Measurements from ENCODE around the gene CSNK1D. TPM values are rescaled to one million over a fixed set of nuclear protein-coding genes. Genes with fewer than 3 reads are reported as not detected.

CSNK1D gene
- total RNA-seq, 1 experiment from 2014 or later, result 137 TPM

DNA sequence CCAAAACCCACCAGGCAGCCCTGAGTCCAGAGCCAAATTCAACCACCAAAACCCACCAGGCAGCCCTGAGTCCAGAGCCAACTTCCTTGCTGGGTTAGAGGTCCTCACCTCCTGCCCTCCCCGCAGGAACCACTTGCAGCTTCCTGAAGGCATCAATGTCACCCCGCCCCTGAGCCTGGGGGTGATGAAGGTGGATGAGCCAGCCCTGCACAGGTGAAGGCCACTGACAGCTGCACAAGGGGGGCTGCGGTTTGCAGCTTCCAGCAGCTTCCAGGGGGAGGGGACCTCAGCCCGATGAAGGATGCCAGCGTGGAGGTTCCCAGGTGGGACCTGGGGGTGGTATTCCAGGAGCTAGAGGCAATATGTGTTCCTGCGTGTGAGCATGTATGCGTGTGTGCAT is 7.6 kb upstream of the CSNK1D start:
- no peak overlapping the region for H2BK15ac ChIP-seq (ENCODE audit: low read depth, low read length)
- H3K23me2 ChIP-seq (ENCODE audit: insufficient read length, low read depth, low read length, poor library complexity, severe bottlenecking), result no peaks in the 10 kb centered on the region
- H3K4ac ChIP-seq (ENCODE audit: low read depth, low read length), result no peak overlapping the region
- no peak overlapping the region for H2AFZ ChIP-seq (ENCODE audit: low read length)
- H3K4me3 Mint-ChIP-seq, result no peak overlapping the region; a peak in 1 of 5 replicates
- H2AK5ac ChIP-seq (ENCODE audit: insufficient read length, low read length), result no peak overlapping the region
- peaks cover 23 to 42% of the 10 kb centered on the region in 2 experiments for H3K4me1 Mint-ChIP-seq
- H3K9me3 Mint-ChIP-seq, result peaks cover 0 to 5% of the 10 kb centered on the region in 2 experiments; a peak in 3 of 5 replicates
- no peak overlapping the region for H3K27ac ChIP-seq (ENCODE audit: insufficient read length, low read depth, low read length)
- H3K23ac ChIP-seq (ENCODE audit: insufficient read length, low read depth, low read length), result no peak overlapping the region
- H3K18ac ChIP-seq (ENCODE audit: insufficient read length, low read depth, low read length), result no peak overlapping the region
- H3K4me2 ChIP-seq (ENCODE audit: insufficient read depth, insufficient read length, low read length), result no peak overlapping the region
- H4K91ac ChIP-seq (ENCODE audit: insufficient read length, low read depth, low read length), result no peak overlapping the region
- H3K9ac ChIP-seq (ENCODE audit: extremely low read depth, insufficient read length, low read length), result no peak overlapping the region
- no peaks in the 10 kb centered on the region for H3K36me3 Mint-ChIP-seq (ENCODE audit: insufficient read depth in 1 of 3, low read depth in 3 of 3)
- H3K79me2 ChIP-seq (ENCODE audit: insufficient read depth, low read length), result no peaks in the 10 kb centered on the region
- no peak overlapping the region for H2BK120ac ChIP-seq (ENCODE audit: low read depth, low read length, poor library complexity, severe bottlenecking)
- H3K79me1 ChIP-seq (ENCODE audit: insufficient read depth, low read depth, low read length, poor library complexity, severe bottlenecking), result no peaks in the 10 kb centered on the region
- no peaks in the 10 kb centered on the region for H3K9me3 ChIP-seq (ENCODE audit: control insufficient read depth, low read depth, low read length)
- DNase-seq, result no peak
- H3K27ac Mint-ChIP-seq, result no peak overlapping the region; a peak in 1 of 7 replicates
- H3K14ac ChIP-seq (ENCODE audit: insufficient read depth, low read length), result no peak overlapping the region
- no CpG with 5 or more reads among the region's 7 CpGs for WGBS (ENCODE audit: extremely low coverage, insufficient read length, low lambda C conversion rate)
- H3K27me3 ChIP-seq (ENCODE audit: insufficient read depth, low read length), result no peaks in the 10 kb centered on the region
- H2BK12ac ChIP-seq (ENCODE audit: insufficient read length, low read depth, low read length), result no peak overlapping the region
- no peak for TF ChIP-seq CTCF (conservative IDR thresholded peaks at IDR 0.05)
- no peak overlapping the region for H3K56ac ChIP-seq (ENCODE audit: insufficient read length, low read depth, low read length)
- no peak overlapping the region for H4K5ac ChIP-seq (ENCODE audit: insufficient read length, low read depth, low read length)
- peaks cover 9% of the 10 kb centered on the region for H3K27me3 Mint-ChIP-seq (ENCODE audit: low read depth)
- H3T11ph ChIP-seq (ENCODE audit: low read length), result no peak overlapping the region
- H4K20me1 ChIP-seq (ENCODE audit: control insufficient read depth, insufficient read depth, insufficient read length), result peaks cover 4% of the 10 kb centered on the region
- peaks cover 3% of the 10 kb centered on the region; the same call in 1 of the 2 replicates for H3K4me1 ChIP-seq (ENCODE audit: insufficient read depth, low read length)
- no peak overlapping the region for H4K8ac ChIP-seq (replicated peaks; ENCODE audit: insufficient read length, low read depth, low read length)
- no peak overlapping the region for H2BK5ac ChIP-seq (ENCODE audit: insufficient read length, low read length)
- no peak overlapping the region for H2BK20ac ChIP-seq (ENCODE audit: low read depth, low read length, poor library complexity, severe bottlenecking)

Data from H9 (cell line).